SK-N-SH (cell line): ENCODE measurements around the gene CCDC68. TPM values are rescaled to one million over a fixed set of nuclear protein-coding genes. Genes with fewer than 3 reads are reported as not detected.

Source experiments
- CTCF ChIA-PET: fragments of 300-600, 350-600 bp; formaldehyde crosslinking; extraction: SDS; loops from one replicate; lab custom pipeline; 2021; lab: Yijun Ruan, JAX
- POLR2A ChIA-PET: fragments of 350-600 bp; sonication (Branson Sonifier 250); formaldehyde crosslinking; extraction: SDS; loops from one replicate; lab custom pipeline; 2020; ENCODE audit warnings: antibody characterized with exemption, inconsistent platforms; lab: Yijun Ruan, JAX
- DNase-seq: peaks from one replicate; pipeline ENCODE4 v3.0.0; 2012
- H2AFZ ChIP-seq: fragments of 200-600 bp; sonication (generic); 2 replicates; pipeline ENCODE4 v1.8.1; 2016; ENCODE audit warnings: antibody characterized with exemption, mild to moderate bottlenecking, low read depth
- H3F3A ChIP-seq: fragments of 200-600 bp; sonication (generic); replicated peaks from 2 replicates; pipeline ENCODE3; 2016; ENCODE audit warnings: antibody characterized with exemption, mild to moderate bottlenecking; ENCODE audit not compliant: insufficient read depth
- H3K27ac ChIP-seq, 2 experiments: fragments of 200-500 bp in 1 of 2; fragments of 200-600 bp in 1 of 2; sonication (Bioruptor generic) in 1 of 2; sonication (generic), shearing (Covaris generic) in 1 of 2; 2 replicates each; pipeline versions ENCODE4 v1.5.1 to v1.6.1; 2014 to 2016; ENCODE audit warnings: low read depth in 2 of 2, inconsistent platforms in 1 of 2, low read length in 1 of 2, mild to moderate bottlenecking in 1 of 2, mixed read lengths in 1 of 2
- H3K27me3 ChIP-seq: fragments of 200-600 bp; sonication (generic), shearing (Covaris generic); 2 replicates; pipeline ENCODE4 v1.6.1; 2016; ENCODE audit warnings: mixed run types; ENCODE audit not compliant: insufficient read depth
- H3K36me3 ChIP-seq, 2 experiments: fragments of 200-500 bp in 1 of 2; fragments of 200-600 bp in 1 of 2; sonication (Bioruptor generic) in 1 of 2; sonication (generic) in 1 of 2; replicated peaks in 1 of 2; 2 replicates each; pipeline versions ENCODE3 to v1.5.1; 2014 to 2016; ENCODE audit warnings: low read length in 1 of 2, mild to moderate bottlenecking in 1 of 2; ENCODE audit not compliant: insufficient read depth in 2 of 2, control insufficient read depth in 1 of 2
- H3K4me1 ChIP-seq, 2 experiments: fragments of 200-500 bp in 1 of 2; fragments of 200-600 bp in 1 of 2; sonication (Bioruptor generic) in 1 of 2; sonication (generic), shearing (Covaris generic) in 1 of 2; 2 replicates each; pipeline versions ENCODE4 v1.5.1 to v1.6.1; 2014 to 2016; ENCODE audit warnings: low read depth in 1 of 2, low read length in 1 of 2, mixed run types in 1 of 2; ENCODE audit not compliant: insufficient read depth in 2 of 2, control insufficient read depth in 1 of 2
- H3K4me2 ChIP-seq: fragments of 200-600 bp; sonication (generic), shearing (Covaris generic); 2 replicates; pipeline ENCODE4 v1.6.1; 2017; ENCODE audit warnings: mixed run types
- H3K4me3 ChIP-seq, 2 experiments: fragments of 200-500 bp in 1 of 2; fragments of 200-600 bp in 1 of 2; sonication (Bioruptor generic) in 1 of 2; sonication (generic), shearing (Covaris generic) in 1 of 2; 2 replicates each; pipeline versions ENCODE4 v1.5.1 to v1.8.1; 2014 to 2016; ENCODE audit warnings: low read depth in 2 of 2, inconsistent platforms in 1 of 2, low read length in 1 of 2, mild to moderate bottlenecking in 1 of 2, mixed read lengths in 1 of 2, moderate library complexity in 1 of 2
- H3K79me2 ChIP-seq: fragments of 200-600 bp; sonication (generic); 2 replicates; pipeline ENCODE4 v1.8.1; 2017; ENCODE audit warnings: mild to moderate bottlenecking; ENCODE audit not compliant: insufficient read depth
- H3K9ac ChIP-seq: fragments of 200-600 bp; sonication (generic); 2 replicates; pipeline ENCODE4 v1.6.1; 2017; ENCODE audit warnings: mixed run types
- H3K9me2 ChIP-seq: fragments of 200-600 bp; sonication (generic); 2 replicates; pipeline ENCODE4 v1.6.1; 2017; ENCODE audit warnings: mixed run types
- H3K9me3 ChIP-seq: fragments of 200-600 bp; sonication (generic); 2 replicates; pipeline ENCODE4 v1.6.1; 2017; ENCODE audit warnings: mixed run types, mild to moderate bottlenecking, moderate library complexity
- H4K20me1 ChIP-seq: fragments of 200-600 bp; sonication (generic); 2 replicates; pipeline ENCODE4 v1.6.1; 2017; ENCODE audit warnings: mild to moderate bottlenecking, mixed run types; ENCODE audit not compliant: insufficient read depth
- CHD2 ChIP-seq: fragments of 150-350 bp; IDR thresholded peaks from 2 replicates; pipeline ENCODE4 v1.6.1; 2018; ENCODE audit warnings: low read length; ENCODE audit not compliant: partially characterized antibody
- ELF1 ChIP-seq: IDR thresholded peaks from 2 replicates; pipeline ENCODE4 v1.4.0; 2012
- EP300 ChIP-seq, 2 experiments: IDR thresholded peaks; 2 replicates each; pipeline versions ENCODE4 v1.4.0 to v1.6.1; 2012; ENCODE audit warnings: borderline replicate concordance in 1 of 2, low read depth in 1 of 2, low read length in 1 of 2
- EZH2phosphoT487 ChIP-seq: fragments of 200-600 bp; sonication (generic); IDR thresholded peaks from 2 replicates; pipeline ENCODE4 v1.6.1; 2017; ENCODE audit warnings: low read depth, mixed run types, mild to moderate bottlenecking, antibody characterized with exemption, moderate library complexity, borderline replicate concordance
- FOXM1 ChIP-seq: IDR thresholded peaks from 2 replicates; pipeline ENCODE4 v1.4.0; 2012; ENCODE audit warnings: low read depth, mild to moderate bottlenecking
- GABPA ChIP-seq: IDR thresholded peaks from 2 replicates; pipeline ENCODE4 v1.4.0; 2012; ENCODE audit warnings: low read depth, mild to moderate bottlenecking
- GATA2 ChIP-seq: sonication (generic); formaldehyde crosslinking; IDR thresholded peaks from 2 replicates; pipeline ENCODE4 v1.5.0; 2020; ENCODE audit warnings: mild to moderate bottlenecking, missing genetic modification reagents
- JUND ChIP-seq: IDR thresholded peaks from 2 replicates; pipeline ENCODE4 v1.4.0; 2012
- NFIC ChIP-seq: IDR thresholded peaks from 2 replicates; pipeline ENCODE4 v1.4.0; 2012; ENCODE audit warnings: borderline replicate concordance
- POLR2AphosphoS5 ChIP-seq: IDR thresholded peaks from 2 replicates; pipeline ENCODE4 v1.6.1; 2012; ENCODE audit warnings: low read depth, low read length
- RAD21 ChIP-seq: IDR thresholded peaks from 2 replicates; pipeline ENCODE4 v1.6.1; 2012; ENCODE audit warnings: mild to moderate bottlenecking, low read length
- RCOR1 ChIP-seq: fragments of 150-350 bp; IDR thresholded peaks from 2 replicates; pipeline ENCODE4 v1.6.1; 2017; ENCODE audit warnings: antibody characterized with exemption, low read length
- RFX5 ChIP-seq: IDR thresholded peaks from 2 replicates; pipeline ENCODE4 v1.6.1; 2012; ENCODE audit warnings: mild to moderate bottlenecking, improper control_type of control experiment, low read length
- RXRA ChIP-seq: IDR thresholded peaks from 2 replicates; pipeline ENCODE4 v1.4.0; 2012; ENCODE audit warnings: low read depth, mild to moderate bottlenecking, borderline replicate concordance
- SIN3A ChIP-seq: IDR thresholded peaks from 2 replicates; pipeline ENCODE4 v1.6.1; 2012; ENCODE audit warnings: low read depth, mild to moderate bottlenecking, low read length, moderate library complexity, borderline replicate concordance
- TEAD4 ChIP-seq: IDR thresholded peaks from 2 replicates; pipeline ENCODE4 v1.4.0; 2012; ENCODE audit warnings: mild to moderate bottlenecking, borderline replicate concordance; ENCODE audit not compliant: insufficient read depth
- WGBS: methylation state at CpG from one replicate; pipeline ENCODE4 v1.1.6; 2017; ENCODE audit warnings: low lambda C conversion rate; 5-methylcytosine and 5-hydroxymethylcytosine counted together
- polyA plus RNA-seq, 3 experiments: library from polyadenylated mRNA; depleted of rRNA; stranded (reverse); fragments of >200 nt; gene quantifications; 2 replicates each; pipeline ENCODE4 v1.2.3, GENCODE V29; 2012
- TF ChIP-seq, protein P1 (sequence below): IDR thresholded peaks from 2 replicates; pipeline ENCODE4 v1.4.0; 2012; ENCODE audit warnings: low read depth, borderline replicate concordance
- TF ChIP-seq, protein P2 (sequence below): fragments of 200-600 bp; sonication (generic); IDR thresholded peaks from 2 replicates; pipeline ENCODE4 v1.6.1; 2017; ENCODE audit warnings: antibody characterized with exemption, mild to moderate bottlenecking, moderate library complexity
- TF ChIP-seq, protein P3 (sequence below): fragments of 150-350 bp; IDR thresholded peaks from 2 replicates; pipeline ENCODE4 v1.6.1; 2016; ENCODE audit warnings: mild to moderate bottlenecking, low read depth, low read length

CCDC68 gene
- polyA plus RNA-seq, 1 of the 3 experiments (the other 2 are of a cell fraction): not detected

DNA sequence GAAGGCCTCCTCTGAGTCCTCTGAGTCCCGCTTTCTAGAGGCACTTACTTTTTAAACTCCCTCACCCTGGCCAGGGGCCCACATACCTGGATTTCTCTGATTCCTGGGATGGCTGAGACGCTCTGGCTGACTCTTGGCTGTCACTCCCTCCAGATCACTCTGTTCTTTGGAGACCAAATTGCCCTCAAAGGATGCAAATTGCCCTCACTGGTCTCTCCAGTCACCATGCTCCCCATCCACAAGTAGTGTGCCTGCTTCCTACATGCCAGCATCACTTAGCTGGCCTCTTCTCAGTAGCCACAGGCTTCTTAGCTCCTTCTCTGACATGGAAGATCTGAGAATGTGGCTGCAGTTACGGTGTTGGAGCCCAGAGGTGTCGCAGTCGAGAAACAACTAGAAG lies 41.3 kb upstream of the CCDC68 start:
- no peaks in the 10 kb centered on the region for H3K79me2 ChIP-seq
- no peak for TF ChIP-seq NFIC
- no peak for TF ChIP-seq TEAD4
- no peak for TF ChIP-seq FOXM1
- TF ChIP-seq EP300 (IDR thresholded peaks at IDR 0.05; ENCODE audit: borderline replicate concordance in 1 of 2, low read depth in 1 of 2, low read length in 1 of 2): no peak
- TF ChIP-seq GATA2 (CRISPR knock-in tag): no peak
- TF ChIP-seq ELF1: no peak
- no peak for TF ChIP-seq POLR2AphosphoS5
- TF ChIP-seq RFX5: no peak
- TF ChIP-seq RCOR1: no peak
- TF ChIP-seq, protein P1, sequence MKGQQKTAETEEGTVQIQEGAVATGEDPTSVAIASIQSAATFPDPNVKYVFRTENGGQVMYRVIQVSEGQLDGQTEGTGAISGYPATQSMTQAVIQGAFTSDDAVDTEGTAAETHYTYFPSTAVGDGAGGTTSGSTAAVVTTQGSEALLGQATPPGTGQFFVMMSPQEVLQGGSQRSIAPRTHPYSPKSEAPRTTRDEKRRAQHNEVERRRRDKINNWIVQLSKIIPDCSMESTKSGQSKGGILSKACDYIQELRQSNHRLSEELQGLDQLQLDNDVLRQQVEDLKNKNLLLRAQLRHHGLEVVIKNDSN: no peak
- TF ChIP-seq CHD2: no peak
- TF ChIP-seq, all 33 proteins: peak for 0
- H3K9me3 ChIP-seq: no peaks in the 10 kb centered on the region
- DNase-seq: no peak
- no peaks in the 10 kb centered on the region for H3K36me3 ChIP-seq
- H3K4me2 ChIP-seq: no peak overlapping the region
- H3K9me2 ChIP-seq: no peaks in the 10 kb centered on the region
- CTCF ChIA-PET: no interaction called here
- H2AFZ ChIP-seq: no peak overlapping the region
- POLR2A ChIA-PET: no interaction called here
- peaks cover 0 to 4% of the 10 kb centered on the region in 2 experiments; a peak in 1 of 4 replicates for H3K4me1 ChIP-seq
- no peak overlapping the region for H3K27ac ChIP-seq
- no peaks in the 10 kb centered on the region for H4K20me1 ChIP-seq
- no peak overlapping the region for H3K4me3 ChIP-seq
- 86% methylated on average over 5 of the region's 5 CpGs for WGBS
- H3K9ac ChIP-seq: no peak overlapping the region
- H3F3A ChIP-seq: no peaks in the 10 kb centered on the region
- no peaks in the 10 kb centered on the region for H3K27me3 ChIP-seq

DNA sequence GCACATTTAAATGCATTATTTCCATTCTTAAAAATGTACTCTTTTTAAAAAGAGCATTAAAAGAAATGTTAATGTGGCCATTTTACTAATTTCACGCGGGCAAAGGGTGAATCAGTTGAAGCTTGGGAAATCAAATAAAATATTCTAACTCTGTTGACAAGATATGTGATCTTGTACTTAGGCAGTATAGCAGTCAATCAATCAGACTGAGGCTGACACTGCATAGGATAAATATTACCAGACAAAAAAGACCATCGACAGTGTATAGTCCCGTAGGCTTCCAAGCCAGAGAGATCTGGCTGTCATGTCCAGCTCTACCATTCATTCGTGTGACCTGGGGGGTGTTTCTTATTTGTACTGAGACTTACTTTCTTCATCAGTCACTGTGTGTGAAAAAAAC lies 39.8 kb upstream of the CCDC68 start:
- H3K9ac ChIP-seq: no peak overlapping the region
- no peak overlapping the region for H3K4me2 ChIP-seq
- no peaks in the 10 kb centered on the region for H3K9me3 ChIP-seq
- no peak overlapping the region for H2AFZ ChIP-seq
- H3K27ac ChIP-seq: no peak overlapping the region
- H3K79me2 ChIP-seq: no peaks in the 10 kb centered on the region
- H3K27me3 ChIP-seq: no peaks in the 10 kb centered on the region
- no peak overlapping the region for H3K4me3 ChIP-seq
- H3K9me2 ChIP-seq: no peaks in the 10 kb centered on the region
- TF ChIP-seq FOXM1 (no peak), RXRA (no peak), ELF1 (no peak), JUND (no peak), EP300 (IDR thresholded peaks at IDR 0.05; ENCODE audit: borderline replicate concordance in 1 of 2, low read depth in 1 of 2, low read length in 1 of 2) (no peak), SIN3A (no peak), RAD21 (no peak), EZH2phosphoT487 (no peak), GATA2 (CRISPR knock-in tag) (no peak), GABPA (no peak), RCOR1 (no peak)
- TF ChIP-seq, protein P1: no peak
- TF ChIP-seq, protein P2, sequence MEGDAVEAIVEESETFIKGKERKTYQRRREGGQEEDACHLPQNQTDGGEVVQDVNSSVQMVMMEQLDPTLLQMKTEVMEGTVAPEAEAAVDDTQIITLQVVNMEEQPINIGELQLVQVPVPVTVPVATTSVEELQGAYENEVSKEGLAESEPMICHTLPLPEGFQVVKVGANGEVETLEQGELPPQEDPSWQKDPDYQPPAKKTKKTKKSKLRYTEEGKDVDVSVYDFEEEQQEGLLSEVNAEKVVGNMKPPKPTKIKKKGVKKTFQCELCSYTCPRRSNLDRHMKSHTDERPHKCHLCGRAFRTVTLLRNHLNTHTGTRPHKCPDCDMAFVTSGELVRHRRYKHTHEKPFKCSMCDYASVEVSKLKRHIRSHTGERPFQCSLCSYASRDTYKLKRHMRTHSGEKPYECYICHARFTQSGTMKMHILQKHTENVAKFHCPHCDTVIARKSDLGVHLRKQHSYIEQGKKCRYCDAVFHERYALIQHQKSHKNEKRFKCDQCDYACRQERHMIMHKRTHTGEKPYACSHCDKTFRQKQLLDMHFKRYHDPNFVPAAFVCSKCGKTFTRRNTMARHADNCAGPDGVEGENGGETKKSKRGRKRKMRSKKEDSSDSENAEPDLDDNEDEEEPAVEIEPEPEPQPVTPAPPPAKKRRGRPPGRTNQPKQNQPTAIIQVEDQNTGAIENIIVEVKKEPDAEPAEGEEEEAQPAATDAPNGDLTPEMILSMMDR: no peak
- TF ChIP-seq, protein P3, sequence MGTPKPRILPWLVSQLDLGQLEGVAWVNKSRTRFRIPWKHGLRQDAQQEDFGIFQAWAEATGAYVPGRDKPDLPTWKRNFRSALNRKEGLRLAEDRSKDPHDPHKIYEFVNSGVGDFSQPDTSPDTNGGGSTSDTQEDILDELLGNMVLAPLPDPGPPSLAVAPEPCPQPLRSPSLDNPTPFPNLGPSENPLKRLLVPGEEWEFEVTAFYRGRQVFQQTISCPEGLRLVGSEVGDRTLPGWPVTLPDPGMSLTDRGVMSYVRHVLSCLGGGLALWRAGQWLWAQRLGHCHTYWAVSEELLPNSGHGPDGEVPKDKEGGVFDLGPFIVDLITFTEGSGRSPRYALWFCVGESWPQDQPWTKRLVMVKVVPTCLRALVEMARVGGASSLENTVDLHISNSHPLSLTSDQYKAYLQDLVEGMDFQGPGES: no peak
- TF ChIP-seq, all 33 proteins: peak for 0
- ChIA-PET CTCF (interaction anchor here (1.3 to 2.0 kb wide), 2 partner anchors 15 to 320 kb away, joined by 3 to 8 read pairs; no protein-coding TSS in a partner anchor), POLR2A (no interaction called here)
- 86% methylated on average over 5 of the region's 5 CpGs for WGBS
- Histone ChIP-seq H3F3A (no peaks in the 10 kb centered on the region), H3K36me3 (no peaks in the 10 kb centered on the region), H3K4me1 (peaks cover 0 to 4% of the 10 kb centered on the region in 2 experiments; a peak in 1 of 4 replicates), H4K20me1 (no peaks in the 10 kb centered on the region)
- DNase-seq: no peak
